OCI-LY7 (cell line): ENCODE data around the gene PPEF2. TPM values are rescaled to one million over a fixed set of nuclear protein-coding genes. Genes with fewer than 3 reads are reported as not detected.

Source experiments
- BruUV-seq: library from RNA; stranded (reverse); fragments of 400-500 nt; replicated peaks from 2 replicates; lab custom pipeline; 2021; lab: Mats Ljungman, UMichigan
- CTCF ChIA-PET: fragments of 300-600 bp; sonication (Branson Sonifier 250); formaldehyde crosslinking; loops from one replicate; lab custom pipeline; 2022; ENCODE audit warnings: antibody characterized with exemption; ENCODE audit not compliant: unreplicated experiment; lab: Charles Lee
- POLR2A ChIA-PET: fragments of 300-600 bp; sonication (Branson Sonifier 250); formaldehyde crosslinking; loops from one replicate; lab custom pipeline; 2022; ENCODE audit warnings: antibody characterized with exemption; lab: Charles Lee
- DNase-seq: peaks from one replicate; pipeline ENCODE4 v3.0.0-alpha.2; 2015; ENCODE audit warnings: low spot score
- H2AFZ ChIP-seq: fragments of 200-600 bp; sonication (generic), shearing (Covaris generic); 2 replicates; pipeline ENCODE4 v1.6.1; 2014; ENCODE audit warnings: mild to moderate bottlenecking, antibody characterized with exemption, low read length, moderate library complexity
- H3K27ac ChIP-seq: fragments of 200-600 bp; sonication (generic); 2 replicates; pipeline ENCODE4 v1.5.1; 2014; ENCODE audit warnings: mixed run types, low read depth, mild to moderate bottlenecking, moderate library complexity, low read length, inconsistent platforms; ENCODE audit not compliant: poor library complexity, severe bottlenecking
- H3K36me3 ChIP-seq: fragments of 200-600 bp; sonication (generic); 2 replicates; pipeline ENCODE4 v1.6.1; 2014; ENCODE audit warnings: mild to moderate bottlenecking, antibody characterized with exemption, low read length, moderate library complexity, mixed read lengths; ENCODE audit not compliant: insufficient read depth
- H3K4me1 ChIP-seq: fragments of 200-600 bp; sonication (generic); 2 replicates; pipeline ENCODE4 v1.5.1; 2014; ENCODE audit warnings: mild to moderate bottlenecking, low read length; ENCODE audit not compliant: insufficient read depth, poor library complexity, severe bottlenecking
- H3K4me2 ChIP-seq: fragments of 200-600 bp; sonication (generic); 2 replicates; pipeline ENCODE4 v1.6.1; 2014; ENCODE audit warnings: mild to moderate bottlenecking, low read length
- H3K4me3 ChIP-seq: fragments of 200-600 bp; sonication (generic); 2 replicates; pipeline ENCODE4 v1.5.1; 2014; ENCODE audit warnings: mild to moderate bottlenecking, low read depth, low read length; ENCODE audit not compliant: poor library complexity, severe bottlenecking
- H3K79me2 ChIP-seq: fragments of 200-600 bp; sonication (generic); 2 replicates; pipeline ENCODE4 v1.6.1; 2016; ENCODE audit warnings: low read depth, mild to moderate bottlenecking, low read length, moderate library complexity, mixed read lengths; ENCODE audit not compliant: insufficient read depth
- H3K9me2 ChIP-seq: fragments of 200-600 bp; sonication (generic); 2 replicates; pipeline ENCODE4 v1.6.1; 2016; ENCODE audit warnings: mild to moderate bottlenecking, low read length, mixed read lengths; ENCODE audit not compliant: insufficient read depth
- H3K9me3 ChIP-seq: fragments of 200-600 bp; sonication (generic); 2 replicates; pipeline ENCODE4 v1.6.1; 2014; ENCODE audit warnings: mild to moderate bottlenecking, mixed run types, low read length, mixed read lengths
- H4K20me1 ChIP-seq: fragments of 200-600 bp; sonication (generic); 2 replicates; pipeline ENCODE4 v1.6.1; 2014; ENCODE audit warnings: mild to moderate bottlenecking, antibody characterized with exemption, low read length, moderate library complexity, mixed read lengths; ENCODE audit not compliant: insufficient read depth
- EZH2phosphoT487 ChIP-seq: fragments of 200-600 bp; sonication (generic); IDR thresholded peaks from 2 replicates; pipeline ENCODE4 v1.6.1; 2018; ENCODE audit warnings: low read depth, borderline replicate concordance, mild to moderate bottlenecking, mixed run types, antibody characterized with exemption, low read length, moderate library complexity, mixed read lengths
- intact Hi-C: fragments of 100-400 bp; cut with micrococcal nuclease; formaldehyde crosslinking; loops from one replicate; pipeline ENCODE4 v1.10.0; 2022; ENCODE audit not compliant: unreplicated experiment
- total RNA-seq, 2 experiments: library from RNA; depleted of rRNA in 1 of 2; stranded (reverse); fragments of >200 nt in 1 of 2; shearing (Covaris generic) in 1 of 2; gene quantifications; 2 replicates each; pipeline ENCODE4 v1.2.3, GENCODE V29; 2014 to 2022
- TF ChIP-seq, protein P1 (sequence below): fragments of 200-600 bp; sonication (generic); conservative IDR thresholded peaks from 2 replicates; pipeline ENCODE4 v1.5.1; 2014; ENCODE audit warnings: mild to moderate bottlenecking, antibody characterized with exemption, low read length, moderate library complexity, mixed read lengths

Gene PPEF2
- total RNA-seq, 2 experiments from 2014 or later, result 0.42 TPM; not detected in 1

DNA sequence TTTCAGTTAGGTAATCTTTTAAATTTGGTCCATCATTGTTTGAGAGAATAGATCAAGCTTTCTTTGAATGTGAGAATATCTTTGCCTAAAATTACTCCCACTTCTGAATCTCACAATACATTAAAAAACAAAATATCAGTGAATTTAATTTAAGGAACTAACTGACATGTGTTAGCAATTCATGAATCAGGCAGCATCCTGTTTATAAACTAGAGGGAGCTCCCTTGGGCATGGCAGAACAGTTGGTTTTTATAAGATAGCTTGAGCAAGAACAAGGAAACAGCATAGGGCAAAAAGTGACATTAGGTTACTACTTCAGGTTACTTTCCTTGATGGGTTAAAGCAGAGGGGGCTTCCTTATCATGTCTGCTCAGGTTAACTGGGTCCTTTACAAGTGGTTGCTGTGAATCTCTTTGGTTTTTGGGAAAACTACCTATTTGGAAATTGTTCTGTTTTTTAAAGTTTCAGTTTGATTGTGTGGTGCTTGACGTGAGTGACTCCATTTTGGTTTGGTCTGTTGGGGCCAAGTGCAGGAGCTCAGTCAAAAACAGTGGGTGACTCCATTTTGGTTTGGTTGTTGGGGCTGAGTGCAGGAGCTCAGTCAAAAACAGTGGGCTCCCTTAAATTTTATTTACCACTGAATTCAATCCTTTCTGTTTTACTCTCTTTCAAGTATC, 68.0 kb downstream of the PPEF2 start:
- Histone ChIP-seq H4K20me1 (no peaks in the 10 kb centered on the region), H3K36me3 (no peaks in the 10 kb centered on the region), H3K4me2 (no peak overlapping the region), H3K9me2 (no peaks in the 10 kb centered on the region), H2AFZ (peak overlapping the region; percentile 51; the same call in 1 of the 2 replicates), H3K4me1 (no peaks in the 10 kb centered on the region), H3K79me2 (no peaks in the 10 kb centered on the region), H3K4me3 (no peak overlapping the region), H3K9me3 (no peaks in the 10 kb centered on the region), H3K27ac (no peak overlapping the region)
- BruUV-seq, result no TSS peak
- ChIA-PET CTCF (no interaction called here), POLR2A (interaction anchor here (0.6 kb wide), 1 partner anchor 284 kb away, joined by 4 read pairs; no protein-coding TSS in a partner anchor)
- DNase-seq, result peak; percentile 16
- TF ChIP-seq EZH2phosphoT487, result no peak
- TF ChIP-seq, protein P1, sequence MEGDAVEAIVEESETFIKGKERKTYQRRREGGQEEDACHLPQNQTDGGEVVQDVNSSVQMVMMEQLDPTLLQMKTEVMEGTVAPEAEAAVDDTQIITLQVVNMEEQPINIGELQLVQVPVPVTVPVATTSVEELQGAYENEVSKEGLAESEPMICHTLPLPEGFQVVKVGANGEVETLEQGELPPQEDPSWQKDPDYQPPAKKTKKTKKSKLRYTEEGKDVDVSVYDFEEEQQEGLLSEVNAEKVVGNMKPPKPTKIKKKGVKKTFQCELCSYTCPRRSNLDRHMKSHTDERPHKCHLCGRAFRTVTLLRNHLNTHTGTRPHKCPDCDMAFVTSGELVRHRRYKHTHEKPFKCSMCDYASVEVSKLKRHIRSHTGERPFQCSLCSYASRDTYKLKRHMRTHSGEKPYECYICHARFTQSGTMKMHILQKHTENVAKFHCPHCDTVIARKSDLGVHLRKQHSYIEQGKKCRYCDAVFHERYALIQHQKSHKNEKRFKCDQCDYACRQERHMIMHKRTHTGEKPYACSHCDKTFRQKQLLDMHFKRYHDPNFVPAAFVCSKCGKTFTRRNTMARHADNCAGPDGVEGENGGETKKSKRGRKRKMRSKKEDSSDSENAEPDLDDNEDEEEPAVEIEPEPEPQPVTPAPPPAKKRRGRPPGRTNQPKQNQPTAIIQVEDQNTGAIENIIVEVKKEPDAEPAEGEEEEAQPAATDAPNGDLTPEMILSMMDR, result no peak
- intact Hi-C loops, result no loop called here

DNA sequence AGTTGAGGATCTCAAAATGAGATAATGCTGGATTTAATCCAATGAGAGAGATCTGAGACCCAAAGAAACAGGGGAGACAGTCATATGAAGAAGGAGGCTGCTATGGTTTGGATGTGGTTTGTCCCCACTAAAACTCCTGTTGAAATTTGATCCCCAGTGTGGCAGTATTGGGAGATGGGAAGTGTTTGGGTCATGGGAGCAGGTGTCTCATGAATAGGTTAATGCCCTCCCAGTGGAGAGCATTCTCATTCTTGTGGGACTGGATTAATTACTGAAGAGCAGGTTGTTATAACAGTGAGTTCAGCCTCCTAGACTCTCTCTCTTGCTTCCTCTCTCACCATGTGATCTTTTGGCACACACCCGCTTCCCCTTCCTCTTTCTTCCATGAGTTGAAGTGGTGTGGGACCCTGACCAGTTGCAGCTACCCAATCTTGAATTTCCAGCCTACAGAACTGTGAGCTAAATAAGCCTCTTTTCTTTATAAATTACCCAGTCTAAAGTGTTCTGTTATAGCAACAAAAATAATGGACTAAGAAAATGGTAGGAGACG, 70.3 kb downstream of the PPEF2 start:
- no TSS peak for BruUV-seq
- Histone ChIP-seq H3K9me2 (no peaks in the 10 kb centered on the region), H3K9me3 (no peaks in the 10 kb centered on the region), H3K4me2 (no peak overlapping the region), H4K20me1 (no peaks in the 10 kb centered on the region), H3K27ac (no peak overlapping the region), H3K79me2 (no peaks in the 10 kb centered on the region), H2AFZ (peak overlapping the region; percentile 67; the same call in 1 of the 2 replicates), H3K4me1 (no peaks in the 10 kb centered on the region), H3K4me3 (no peak overlapping the region), H3K36me3 (no peaks in the 10 kb centered on the region)
- ChIA-PET CTCF (no interaction called here), POLR2A (interaction anchor here (0.5 kb wide), 1 partner anchor 1311 kb away, joined by 4 read pairs; no protein-coding TSS in a partner anchor)
- no peak for TF ChIP-seq EZH2phosphoT487
- TF ChIP-seq, protein P1, result no peak
- intact Hi-C loops, result no loop called here
- DNase-seq, result no peak

DNA sequence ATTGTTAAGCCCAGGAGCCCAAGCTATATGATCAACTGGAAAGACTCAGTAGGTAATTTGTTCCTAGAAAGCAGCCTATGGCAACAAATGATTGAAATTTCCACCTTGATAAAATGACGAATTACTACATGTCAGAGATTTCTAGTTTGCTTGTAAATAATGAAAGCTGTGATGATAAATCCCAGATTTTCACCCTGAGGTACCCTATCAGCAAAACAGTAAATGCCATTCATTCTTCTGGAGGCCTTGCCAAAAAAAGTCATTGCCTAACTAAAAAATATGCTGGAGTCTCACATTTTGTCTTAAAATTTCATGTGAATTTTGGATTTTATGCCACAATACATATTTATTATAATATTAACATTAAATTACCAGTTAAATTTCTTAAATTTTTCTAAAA, 71.3 kb downstream of the PPEF2 start:
- Histone ChIP-seq H4K20me1 (no peaks in the 10 kb centered on the region), H2AFZ (no peak overlapping the region), H3K9me3 (no peaks in the 10 kb centered on the region), H3K4me3 (no peak overlapping the region), H3K9me2 (no peaks in the 10 kb centered on the region), H3K27ac (no peak overlapping the region), H3K36me3 (no peaks in the 10 kb centered on the region), H3K4me2 (no peak overlapping the region), H3K4me1 (no peaks in the 10 kb centered on the region), H3K79me2 (no peaks in the 10 kb centered on the region)
- TF ChIP-seq, protein P1, result no peak
- TF ChIP-seq EZH2phosphoT487, result no peak
- ChIA-PET POLR2A (interaction anchor here (0.6 to 0.8 kb wide), 2 partner anchors 65 to 208 kb away, joined by 3 to 4 read pairs; no protein-coding TSS in a partner anchor), CTCF (no interaction called here)
- no peak for DNase-seq
- intact Hi-C loops, result no loop called here
- BruUV-seq, result no TSS peak
